K562 (cell line): ENCODE data around the gene KLK15. TPM values are rescaled to one million over a fixed set of nuclear protein-coding genes. Genes with fewer than 3 reads are reported as not detected.

Experiments used
- ATF7 ChIP-seq: fragments of 450-650 bp; IDR thresholded peaks from 2 replicates; pipeline ENCODE4 v1.7.1; 2014; ENCODE audit warnings: mild to moderate bottlenecking, moderate library complexity
- CBX8 ChIP-seq: fragments of 200-600 bp; sonication (generic); IDR thresholded peaks from 2 replicates; pipeline ENCODE4 v1.6.1; 2012; ENCODE audit warnings: borderline replicate concordance, mixed run types, low read depth, mild to moderate bottlenecking, moderate library complexity, mixed read lengths, low read length, control low read depth, inconsistent platforms; ENCODE audit not compliant: poor library complexity, severe bottlenecking; ENCODE audit errors: extremely low read depth
- GATA2 ChIP-seq: sonication (generic); formaldehyde crosslinking; IDR thresholded peaks from 2 replicates; pipeline ENCODE4 v1.4.0; 2020; ENCODE audit warnings: mild to moderate bottlenecking, missing genetic modification reagents
- MAX ChIP-seq: sonication (generic); formaldehyde crosslinking; IDR thresholded peaks from 2 replicates; pipeline ENCODE4 v1.9.0; 2022; ENCODE audit warnings: mild to moderate bottlenecking, missing genetic modification reagents
- MBD1 ChIP-seq: fragments of 250-450 bp; sonication (Bioruptor Pico); IDR thresholded peaks from 2 replicates; pipeline ENCODE4 v1.8.0; 2022; ENCODE audit warnings: inconsistent platforms
- MTA2 ChIP-seq: fragments of 450-650 bp; IDR thresholded peaks from 2 replicates; pipeline ENCODE4 v1.6.1; 2016; ENCODE audit warnings: low read depth
- MTA3 ChIP-seq: fragments of 450-650 bp; formaldehyde crosslinking; IDR thresholded peaks from 2 replicates; pipeline ENCODE4 v1.6.1; 2017; ENCODE audit warnings: mild to moderate bottlenecking, borderline replicate concordance
- NBN ChIP-seq: fragments of 450-650 bp; IDR thresholded peaks from 2 replicates; pipeline ENCODE4 v1.6.1; 2016; ENCODE audit warnings: low read depth, mild to moderate bottlenecking
- NEUROD1 ChIP-seq: fragments of 150-350 bp; IDR thresholded peaks from 2 replicates; pipeline ENCODE4 v1.6.1; 2014; ENCODE audit warnings: borderline replicate concordance, low read length, low read depth; ENCODE audit not compliant: partially characterized antibody
- NFE2 ChIP-seq: IDR thresholded peaks from 2 replicates; pipeline ENCODE4 v1.6.1; 2014; ENCODE audit warnings: antibody characterized with exemption, low read depth
- NFIC ChIP-seq: fragments of 450-650 bp; IDR thresholded peaks from 2 replicates; pipeline ENCODE4 v1.6.1; 2017; ENCODE audit warnings: mild to moderate bottlenecking, inconsistent platforms
- SMARCA4 ChIP-seq: fragments of 450-650 bp; IDR thresholded peaks from 2 replicates; pipeline ENCODE4 v1.6.1; 2016
- VEZF1 ChIP-seq: fragments of 200-800 bp; sonication (Bioruptor generic); IDR thresholded peaks from 2 replicates; pipeline ENCODE4 v1.6.1; 2017; ENCODE audit warnings: missing genetic modification characterization, missing compliant biosample characterization
- polyA plus RNA-seq, 8 experiments: library from polyadenylated mRNA; depleted of rRNA in 4 of 8; stranded (reverse) in 5 of 8; unstranded in 3 of 8; fragments of >200 nt; fragmentation: Nextera tagmentation in 2 of 8; fragmentation: Illumina TruSeq in 1 of 8; extraction: Ambion mirVana in 2 of 8; extraction: Trizol in 1 of 8; gene quantifications; 2 replicates each; pipeline versions ENCODE4 v1.2.1 to v1.2.3, GENCODE V29; 2011 to 2014; ENCODE audit warnings: inconsistent platforms in 1 of 8, missing spikeins in 1 of 8
- total RNA-seq, 7 experiments: library from RNA; depleted of rRNA in 6 of 7; stranded (reverse); fragments of >200 nt in 6 of 7; fragmentation: Illumina TruSeq in 2 of 7; extraction: Trizol in 2 of 7; gene quantifications; 2 replicates each; pipeline versions ENCODE4 v1.2.1 to v1.2.3, GENCODE V29; 2011 to 2021; ENCODE audit warnings: low replicate concordance in 1 of 7
- TF ChIP-seq, protein P1 (sequence below): fragments of 250-450 bp; sonication (Bioruptor Pico); IDR thresholded peaks from 2 replicates; pipeline ENCODE4 v1.5.1; 2021; ENCODE audit warnings: mild to moderate bottlenecking
- TF ChIP-seq, protein P2 (sequence below): fragments of 450-650 bp; IDR thresholded peaks from 2 replicates; pipeline ENCODE4 v1.6.1; 2016; ENCODE audit warnings: low read depth

The KLK15 gene
- total and polyA plus RNA-seq, 9 of the 15 experiments (the other 6 are each of a cell fraction or from before 2014, with no cell fraction given): not detected

GRCh38 chr19:50878851-50879250 lies 45.5 kb upstream of the KLK15 start (continued):
- TF ChIP-seq, protein P1, sequence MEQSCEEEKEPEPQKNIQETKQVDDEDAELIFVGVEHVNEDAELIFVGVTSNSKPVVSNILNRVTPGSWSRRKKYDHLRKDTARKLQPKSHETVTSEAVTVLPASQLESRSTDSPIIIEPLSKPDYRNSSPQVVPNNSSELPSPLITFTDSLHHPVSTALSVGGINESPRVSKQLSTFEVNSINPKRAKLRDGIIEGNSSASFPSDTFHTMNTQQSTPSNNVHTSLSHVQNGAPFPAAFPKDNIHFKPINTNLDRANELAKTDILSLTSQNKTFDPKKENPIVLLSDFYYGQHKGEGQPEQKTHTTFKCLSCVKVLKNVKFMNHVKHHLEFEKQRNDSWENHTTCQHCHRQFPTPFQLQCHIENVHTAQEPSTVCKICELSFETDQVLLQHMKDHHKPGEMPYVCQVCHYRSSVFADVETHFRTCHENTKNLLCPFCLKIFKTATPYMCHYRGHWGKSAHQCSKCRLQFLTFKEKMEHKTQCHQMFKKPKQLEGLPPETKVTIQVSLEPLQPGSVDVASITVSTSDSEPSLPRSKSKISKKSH (CRISPR knock-in tag): no peak
- TF ChIP-seq MTA3 (peak; percentile 66), NFE2 (peak; percentile 69), SMARCA4 (peak; percentile 87), NEUROD1 (peak; percentile 60), MBD1 (no peak), CBX8 (no peak), MAX (CRISPR knock-in tag) (0 out of 2 replicates have a peak, but pooled peaks have one; percentile 23), NBN (no peak; the same call in 1 of the 2 replicates), ATF7 (peak; percentile 44; the same call in 1 of the 2 replicates), GATA2 (CRISPR knock-in tag) (peak; percentile 82), NFIC (0 out of 2 replicates have a peak, but pooled peaks have one; percentile 19), VEZF1 (CRISPR knock-in tag) (peak; percentile 74), MTA2 (peak; percentile 73)
- TF ChIP-seq, protein P2, sequence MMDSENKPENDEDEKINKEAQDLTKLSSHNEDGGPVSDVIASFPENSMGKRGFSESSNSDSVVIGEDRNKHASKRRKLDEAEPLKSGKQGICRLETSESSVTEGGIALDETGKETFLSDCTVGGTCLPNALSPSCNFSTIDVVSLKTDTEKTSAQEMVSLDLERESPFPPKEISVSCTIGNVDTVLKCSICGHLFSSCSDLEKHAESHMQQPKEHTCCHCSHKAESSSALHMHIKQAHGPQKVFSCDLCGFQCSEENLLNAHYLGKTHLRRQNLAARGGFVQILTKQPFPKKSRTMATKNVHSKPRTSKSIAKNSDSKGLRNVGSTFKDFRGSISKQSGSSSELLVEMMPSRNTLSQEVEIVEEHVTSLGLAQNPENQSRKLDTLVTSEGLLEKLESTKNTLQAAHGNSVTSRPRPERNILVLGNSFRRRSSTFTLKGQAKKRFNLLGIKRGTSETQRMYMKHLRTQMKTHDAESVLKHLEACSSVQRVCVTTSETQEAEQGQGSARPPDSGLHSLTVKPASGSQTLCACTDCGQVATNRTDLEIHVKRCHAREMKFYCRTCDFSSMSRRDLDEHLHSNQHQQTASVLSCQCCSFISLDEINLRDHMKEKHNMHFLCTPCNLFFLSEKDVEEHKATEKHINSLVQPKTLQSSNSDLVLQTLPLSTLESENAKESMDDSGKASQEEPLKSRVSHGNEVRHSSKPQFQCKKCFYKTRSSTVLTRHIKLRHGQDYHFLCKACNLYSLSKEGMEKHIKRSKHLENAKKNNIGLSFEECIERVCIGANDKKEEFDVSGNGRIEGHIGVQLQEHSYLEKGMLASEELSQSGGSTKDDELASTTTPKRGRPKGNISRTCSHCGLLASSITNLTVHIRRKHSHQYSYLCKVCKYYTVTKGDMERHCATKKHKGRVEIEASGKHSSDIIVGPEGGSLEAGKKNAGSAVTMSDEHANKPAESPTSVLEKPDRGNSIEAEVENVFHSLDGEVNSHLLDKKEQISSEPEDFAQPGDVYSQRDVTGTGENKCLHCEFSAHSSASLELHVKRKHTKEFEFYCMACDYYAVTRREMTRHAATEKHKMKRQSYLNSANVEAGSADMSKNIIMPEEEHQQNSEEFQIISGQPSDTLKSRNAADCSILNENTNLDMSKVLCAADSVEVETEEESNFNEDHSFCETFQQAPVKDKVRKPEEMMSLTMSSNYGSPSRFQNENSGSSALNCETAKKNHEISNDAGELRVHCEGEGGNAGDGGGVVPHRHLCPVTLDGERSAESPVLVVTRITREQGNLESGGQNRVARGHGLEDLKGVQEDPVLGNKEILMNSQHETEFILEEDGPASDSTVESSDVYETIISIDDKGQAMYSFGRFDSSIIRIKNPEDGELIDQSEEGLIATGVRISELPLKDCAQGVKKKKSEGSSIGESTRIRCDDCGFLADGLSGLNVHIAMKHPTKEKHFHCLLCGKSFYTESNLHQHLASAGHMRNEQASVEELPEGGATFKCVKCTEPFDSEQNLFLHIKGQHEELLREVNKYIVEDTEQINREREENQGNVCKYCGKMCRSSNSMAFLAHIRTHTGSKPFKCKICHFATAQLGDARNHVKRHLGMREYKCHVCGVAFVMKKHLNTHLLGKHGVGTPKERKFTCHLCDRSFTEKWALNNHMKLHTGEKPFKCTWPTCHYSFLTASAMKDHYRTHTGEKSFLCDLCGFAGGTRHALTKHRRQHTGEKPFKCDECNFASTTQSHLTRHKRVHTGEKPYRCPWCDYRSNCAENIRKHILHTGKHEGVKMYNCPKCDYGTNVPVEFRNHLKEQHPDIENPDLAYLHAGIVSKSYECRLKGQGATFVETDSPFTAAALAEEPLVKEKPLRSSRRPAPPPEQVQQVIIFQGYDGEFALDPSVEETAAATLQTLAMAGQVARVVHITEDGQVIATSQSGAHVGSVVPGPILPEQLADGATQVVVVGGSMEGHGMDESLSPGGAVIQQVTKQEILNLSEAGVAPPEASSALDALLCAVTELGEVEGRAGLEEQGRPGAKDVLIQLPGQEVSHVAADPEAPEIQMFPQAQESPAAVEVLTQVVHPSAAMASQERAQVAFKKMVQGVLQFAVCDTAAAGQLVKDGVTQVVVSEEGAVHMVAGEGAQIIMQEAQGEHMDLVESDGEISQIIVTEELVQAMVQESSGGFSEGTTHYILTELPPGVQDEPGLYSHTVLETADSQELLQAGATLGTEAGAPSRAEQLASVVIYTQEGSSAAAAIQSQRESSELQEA: no peak
